HG02970 (cell line): ENCODE results near the gene SH3RF2.
"Not testable (repeated sequence)": the region's sequence is repeated elsewhere in the genome, so short reads cannot be mapped to it uniquely, and the experiment has no call there.

Experiments
- ATAC-seq: cut with Tn5 transposase; IDR thresholded peaks from one replicate; pipeline ENCODE4 v1.9.1; 2021; ENCODE audit warnings: mild to moderate bottlenecking, moderate library complexity, moderate number of reproducible peaks; ENCODE audit not compliant: unreplicated experiment, low FRiP score

Gene SH3RF2

DNA sequence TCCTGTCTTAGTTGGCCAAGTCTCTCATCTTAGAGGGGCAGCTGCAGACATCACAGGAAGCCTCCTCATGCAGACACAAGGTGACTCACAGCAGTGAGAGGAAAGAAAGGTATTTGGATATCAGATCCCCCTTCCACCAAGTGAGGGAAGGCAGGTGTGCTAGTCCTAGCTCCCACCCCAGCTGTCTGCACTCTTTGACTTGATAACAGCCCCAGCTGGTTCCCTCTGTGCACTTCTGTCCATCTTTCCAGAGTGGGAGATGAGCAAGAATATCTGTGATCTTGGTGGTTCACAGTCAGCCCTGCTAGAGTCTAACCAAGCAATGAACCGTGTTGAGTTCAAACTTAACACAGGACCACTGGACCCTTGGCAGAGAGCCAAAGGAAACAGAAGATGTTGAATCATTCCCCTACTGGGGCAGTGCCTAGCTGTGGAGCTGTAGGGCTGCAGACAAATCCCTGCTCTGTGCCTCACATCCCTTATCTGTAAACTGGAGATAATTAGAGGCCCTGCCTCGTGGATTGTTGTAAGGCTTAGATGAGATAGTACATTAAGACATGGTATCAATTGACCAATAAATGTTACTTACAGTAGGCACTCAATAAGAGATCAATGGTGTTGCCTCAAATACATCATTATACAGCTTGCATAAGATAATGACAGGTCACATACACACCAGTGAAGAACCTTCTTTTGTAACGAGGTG is 39.1 kb downstream of the SH3RF2 start:
- ATAC-seq: no peak

- ATAC-seq: no peak
Observed at GRCh38 chr5:145976431-145977155, 40.2 kb downstream of the SH3RF2 start.

DNA sequence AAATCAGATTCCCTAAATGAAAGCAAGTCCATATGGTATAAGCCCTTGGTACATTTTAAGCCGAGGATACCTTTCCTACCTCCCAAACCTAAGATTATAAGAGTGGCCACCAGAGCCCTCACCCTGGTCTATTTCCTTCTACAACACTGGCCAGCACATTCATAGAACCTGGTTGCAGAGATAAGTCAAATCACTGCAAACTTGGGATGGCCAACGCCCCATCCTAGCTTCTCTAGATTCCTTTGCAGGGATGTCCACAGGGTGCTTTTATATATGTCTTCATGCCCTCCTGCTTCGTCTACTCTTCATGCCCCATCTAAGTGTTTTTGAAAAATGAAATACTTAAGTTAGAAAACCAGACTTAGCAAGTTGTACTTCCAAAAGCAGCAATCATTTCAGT is 41.8 kb downstream of the SH3RF2 start:
- ATAC-seq: no peak

DNA sequence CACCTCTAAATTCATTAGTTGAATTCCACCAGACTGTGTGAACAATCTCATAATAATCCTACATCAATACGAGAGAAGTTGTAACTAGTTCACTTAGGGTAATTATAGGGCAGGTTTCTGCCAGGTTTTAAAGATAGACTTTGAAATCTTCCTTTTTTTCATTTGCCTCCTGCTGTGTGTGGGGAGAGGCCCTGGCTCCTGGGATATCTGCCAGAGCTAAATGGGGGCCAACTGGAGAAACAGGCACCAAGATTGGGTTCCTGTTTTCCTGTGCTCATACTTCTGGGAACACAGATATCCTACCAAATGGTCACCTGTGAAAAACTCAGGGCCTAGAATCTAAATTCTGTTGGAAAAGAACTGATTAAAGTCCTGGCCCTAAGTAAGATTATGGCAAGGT is 42.3 kb downstream of the SH3RF2 start:
- no peak for ATAC-seq

- ATAC-seq: no peak
Observed at GRCh38 chr5:145979270-145980223, 43.2 kb downstream of the SH3RF2 start.

GRCh38 chr5:145980259-145980658 is 43.9 kb downstream of the SH3RF2 start:
- no peak for ATAC-seq

GRCh38 chr5:145980718-145981117 is 44.3 kb downstream of the SH3RF2 start:
- ATAC-seq: no peak

- no peak for ATAC-seq
Observed at GRCh38 chr5:145981589-145982571, 45.5 kb downstream of the SH3RF2 start.

DNA sequence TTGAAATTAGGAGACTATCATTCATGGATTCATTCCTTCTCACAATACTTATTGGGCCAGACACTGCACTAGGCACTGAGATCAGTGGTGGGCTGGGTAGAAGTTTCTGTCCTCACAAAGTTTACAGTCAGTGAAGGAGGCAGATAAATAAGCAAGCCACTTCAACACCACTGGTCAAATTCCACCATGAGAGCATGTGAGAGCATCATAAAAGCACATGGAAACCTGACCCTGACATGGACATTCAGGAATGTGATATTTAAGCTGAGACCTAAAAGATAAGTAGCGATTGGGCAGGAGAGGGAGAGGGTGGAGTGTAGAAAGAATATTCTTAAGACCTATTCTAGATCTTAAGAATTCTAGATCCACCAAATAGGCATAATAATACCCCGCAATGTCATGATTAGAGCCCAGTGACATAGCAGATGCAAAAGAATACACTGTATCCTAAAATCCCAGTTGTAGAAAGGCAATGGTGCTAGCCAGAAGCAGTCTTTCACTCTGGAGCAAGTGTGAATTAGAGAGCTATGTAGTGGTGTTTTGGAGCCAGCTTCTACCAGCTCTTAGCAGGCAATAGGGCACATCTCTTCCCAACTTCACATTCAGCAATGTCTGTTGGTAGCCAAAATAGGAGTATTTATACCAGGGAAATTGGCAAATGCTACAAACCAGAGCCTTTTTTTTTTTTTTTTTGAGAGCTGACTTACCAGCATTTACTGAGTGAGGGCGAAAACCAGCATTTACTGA is 46.4 kb downstream of the SH3RF2 start:
- ATAC-seq: no peak

GRCh38 chr5:145983446-145983845 is 47.1 kb downstream of the SH3RF2 start:
- no peak for ATAC-seq

DNA sequence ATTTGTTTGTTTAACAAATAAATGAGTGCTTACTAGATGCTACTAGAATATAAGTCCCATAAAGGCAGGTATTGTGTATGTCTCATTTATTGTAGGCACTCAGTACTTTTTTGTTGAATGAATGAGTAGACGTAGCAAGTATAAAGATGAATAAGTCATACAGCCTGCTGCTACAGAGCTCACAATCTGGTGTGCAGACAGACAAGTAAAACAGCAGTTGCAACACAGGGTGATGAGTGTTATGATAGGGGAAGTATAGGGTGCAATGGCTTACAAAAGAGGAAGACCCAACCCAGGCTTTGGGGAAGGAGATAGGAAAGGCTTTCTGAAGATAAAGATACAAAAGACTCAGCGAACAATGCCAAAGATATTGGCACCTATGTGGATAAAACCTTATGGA is 47.7 kb downstream of the SH3RF2 start:
- ATAC-seq: no peak

DNA sequence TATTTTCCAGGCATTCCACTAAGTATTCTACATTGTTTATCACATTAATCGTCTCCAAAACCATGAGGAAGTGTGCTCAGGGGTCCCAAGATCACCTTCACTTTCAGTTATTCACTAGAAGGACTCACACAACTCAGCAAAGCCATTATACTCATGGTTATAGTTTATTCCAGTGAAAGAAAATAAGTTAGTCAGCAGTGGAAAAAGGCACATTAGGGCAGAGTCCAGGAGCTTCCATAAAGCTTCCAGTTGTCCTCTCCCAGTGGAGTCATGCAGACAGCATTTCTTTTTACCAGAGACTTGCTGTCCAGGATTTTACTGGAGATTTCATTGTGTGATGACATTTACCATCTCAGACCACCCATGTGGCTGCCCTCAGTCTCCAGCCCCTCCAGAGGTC is 51.5 kb downstream of the SH3RF2 start:
- no peak for ATAC-seq

- ATAC-seq: no peak
Observed at GRCh38 chr5:145988993-145989392, 52.6 kb downstream of the SH3RF2 start.

DNA sequence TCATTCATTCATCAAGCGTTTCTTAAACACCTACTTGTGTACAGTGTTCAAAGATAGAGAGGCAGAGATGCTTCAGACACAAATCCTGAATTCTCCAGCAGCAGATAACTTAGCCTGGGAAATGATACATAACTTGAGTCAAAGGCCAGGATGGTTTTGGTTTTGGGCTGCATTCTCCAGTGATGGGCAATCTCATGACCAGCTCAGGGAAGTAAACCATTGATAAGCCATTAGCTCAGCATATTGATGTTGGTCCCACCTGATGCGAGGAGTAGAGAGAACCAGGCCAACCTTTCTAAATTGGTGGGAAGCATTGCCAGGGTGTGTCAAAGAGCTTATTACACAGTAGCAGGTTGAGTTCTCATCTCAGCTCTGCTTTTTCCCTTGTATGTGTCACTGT is 53.0 kb downstream of the SH3RF2 start:
- no peak for ATAC-seq

DNA sequence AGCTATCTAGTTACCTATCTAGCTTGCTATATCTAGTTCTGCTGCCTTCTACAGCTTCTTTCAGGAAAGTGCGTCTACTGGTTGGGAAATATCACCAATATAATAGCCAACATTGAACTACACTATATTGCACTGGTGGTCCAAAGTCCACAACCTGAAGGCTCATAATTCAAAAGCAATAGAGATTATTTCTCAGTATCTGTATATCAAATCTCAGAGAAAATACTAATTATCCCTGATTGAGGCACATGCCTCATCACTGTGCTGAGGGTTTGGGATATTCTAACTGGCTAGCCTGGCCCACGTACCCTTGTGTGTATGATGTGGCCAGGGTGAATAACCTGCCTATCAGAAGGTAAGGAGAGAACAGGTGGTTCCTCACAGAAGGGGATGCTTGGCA is 53.8 kb downstream of the SH3RF2 start:
- ATAC-seq: no peak

DNA sequence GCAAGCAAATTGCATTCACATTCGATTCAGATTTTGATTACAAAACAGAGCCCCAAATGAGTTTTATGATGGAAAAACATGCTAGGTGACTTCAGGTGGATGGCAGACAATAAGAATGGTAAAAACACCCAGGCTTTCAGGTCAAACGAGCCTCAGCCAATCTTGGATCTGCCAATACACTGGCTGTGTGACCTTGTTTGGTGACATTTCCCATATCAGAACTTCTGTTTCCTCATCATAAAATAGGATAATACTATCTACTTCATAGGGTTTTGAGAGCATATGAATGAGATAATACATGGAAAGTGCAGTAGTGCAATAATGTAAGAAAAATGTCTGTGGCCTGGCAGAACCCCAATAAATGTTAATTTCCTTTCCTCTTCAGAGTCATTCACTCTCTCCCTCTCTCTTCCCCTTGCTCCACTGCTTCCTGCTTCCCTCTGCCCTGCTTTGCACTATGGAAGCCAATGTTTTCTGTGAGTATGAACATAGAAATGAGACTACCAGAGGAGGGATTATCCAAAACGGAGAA is 54.7 kb downstream of the SH3RF2 start:
- no peak for ATAC-seq

- ATAC-seq: not testable (repeated sequence)
Observed at GRCh38 chr5:145993538-145993937, 57.2 kb downstream of the SH3RF2 start.

DNA sequence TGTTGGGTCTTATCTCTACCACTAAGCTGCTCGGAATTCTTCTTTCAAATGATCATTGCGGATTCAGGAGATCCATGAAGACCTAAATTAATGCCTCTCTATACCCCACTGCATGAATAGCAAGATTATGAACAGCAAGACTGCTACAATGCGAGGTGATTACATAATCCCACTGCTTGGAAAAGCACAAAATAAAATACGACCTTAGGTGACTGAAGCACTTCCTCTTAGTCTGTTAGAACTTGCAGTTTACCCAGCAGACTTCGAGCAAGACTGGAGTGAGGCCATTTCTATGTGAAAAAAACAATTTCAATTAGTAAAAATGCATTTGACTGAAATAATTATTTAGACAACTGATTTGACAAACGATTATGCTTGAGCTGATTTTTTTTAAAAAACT is 59.8 kb downstream of the SH3RF2 start:
- ATAC-seq: no peak

DNA sequence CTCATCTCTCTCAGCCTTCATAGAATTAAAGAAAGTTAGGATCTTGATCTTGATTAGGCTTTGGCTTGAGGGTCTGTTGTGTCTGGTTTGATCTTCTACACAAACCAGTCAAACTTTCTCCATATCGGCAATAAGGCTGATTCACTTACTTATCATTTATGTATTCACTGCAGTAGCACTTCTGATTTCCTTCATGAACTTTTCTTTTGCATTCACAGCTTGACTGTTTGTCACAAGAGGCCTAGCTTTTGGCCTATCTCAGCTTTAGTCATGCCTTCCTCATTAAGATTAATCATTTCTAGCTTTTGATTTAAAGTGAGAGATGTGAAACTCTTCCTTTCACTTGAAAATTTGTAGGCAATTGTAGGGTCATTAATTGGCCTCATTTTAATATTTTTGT is 62.8 kb downstream of the SH3RF2 start:
- no peak for ATAC-seq
